ENCODE results near the gene BCL11B. TPM values are rescaled to one million over a fixed set of nuclear protein-coding genes. Genes with fewer than 3 reads are reported as not detected.

BCL11B gene
- total and polyA plus RNA-seq, 2 donors (not counting 1 experiment from before 2014, with no cell fraction given): 0.33 to 0.42 TPM

DNA sequence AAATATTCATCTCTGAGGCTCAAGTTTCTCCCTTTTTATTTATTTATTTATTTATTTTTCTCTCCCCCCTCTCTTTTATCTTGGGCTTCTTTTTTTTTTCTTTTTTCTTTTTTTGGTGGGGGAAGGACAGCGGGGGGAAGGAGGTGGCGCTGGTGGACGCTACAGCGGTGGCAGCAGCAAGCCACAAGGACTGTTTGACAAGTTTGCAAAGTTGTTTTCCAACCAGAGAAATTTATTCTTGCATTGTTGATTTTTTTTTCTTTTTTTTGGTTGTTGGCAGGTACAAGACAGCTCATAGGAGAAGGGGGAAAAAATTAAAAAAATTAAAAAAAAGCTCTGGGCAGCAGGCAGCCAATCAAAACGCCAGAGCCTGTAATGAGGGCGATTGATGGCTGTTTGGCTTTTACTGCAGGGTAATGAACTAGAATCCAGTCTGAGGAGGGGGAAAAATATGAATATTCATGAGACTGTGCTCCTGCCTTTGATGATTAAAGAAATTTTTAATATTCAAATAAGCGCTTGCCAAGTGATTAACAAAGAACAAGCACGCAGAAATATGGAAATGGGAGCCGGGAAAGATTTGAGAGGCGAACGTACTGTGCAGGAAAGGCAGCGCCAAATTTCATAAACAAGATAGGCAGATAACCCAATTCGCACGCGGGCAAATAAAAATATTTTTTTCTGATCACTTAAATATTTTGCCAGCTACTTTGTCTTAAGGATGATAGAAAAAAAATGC, 36.2 kb downstream of the BCL11B start:
- Histone ChIP-seq H3K9me3 (ENCODE audit: control extremely low read depth in 1 of 3, control insufficient read depth in 2 of 3, insufficient read depth in 1 of 3, low read length in 2 of 3) (peaks cover 0 to 59% (median 6%) of the 10 kb centered on the region in 3 donors), H3K79me2 (ENCODE audit: control insufficient read depth, insufficient read depth, low read length) (no peaks in the 10 kb centered on the region), H3K27me3 (replicated peaks in 1 of 4; ENCODE audit: control extremely low read depth in 1 of 4, control insufficient read depth in 3 of 4, insufficient read depth in 4 of 4, low read length in 3 of 4) (peaks cover 0 to 17% (median 2%) of the 10 kb centered on the region in 4 experiments), H3K4me2 (replicated peaks; ENCODE audit: low read depth, low read length, poor library complexity, severe bottlenecking) (no peak overlapping the region), H3K36me3 (replicated peaks in 1 of 2; ENCODE audit: control extremely low read depth in 1 of 2, control insufficient read depth in 1 of 2, extremely low read depth in 1 of 2, insufficient read depth in 2 of 2, low read length in 1 of 2) (no peaks in the 10 kb centered on the region), H2AFZ (ENCODE audit: insufficient read depth, low read depth, low read length, poor library complexity, severe bottlenecking) (no peak overlapping the region), H3K9ac (ENCODE audit: low read length) (no peak overlapping the region), H3K4me1 (ENCODE audit: control insufficient read depth in 2 of 2, insufficient read depth in 2 of 2, low read length in 2 of 2) (no peaks in the 10 kb centered on the region), H3K27ac (ENCODE audit: low read length in 2 of 2) (no peak overlapping the region), H4K20me1 (ENCODE audit: control insufficient read depth, insufficient read depth, low read length, poor library complexity, severe bottlenecking) (no peaks in the 10 kb centered on the region), H3K4me3 (ENCODE audit: control extremely low read depth in 1 of 5, extremely low read depth in 1 of 5, insufficient read depth in 1 of 5, low read depth in 2 of 5, low read length in 4 of 5) (no peak overlapping the region)
- no peak overlapping the region for H3K27ac Mint-ChIP-seq
- POLR2A ChIA-PET: no interaction called here
- 19% methylated on average over 8 of the region's 15 CpGs for WGBS (ENCODE audit: insufficient coverage)
- TF ChIP-seq CTCF (IDR thresholded peaks at IDR 0.05): no peak
- no peak for TF ChIP-seq EZH2 (IDR thresholded peaks at IDR 0.05; ENCODE audit: borderline replicate concordance, insufficient read depth, low read depth, low read length, poor library complexity, severe bottlenecking)
- ATAC-seq (ENCODE audit: low read depth) (no peak), DNase-seq (no peak)
- H3K4me1 Mint-ChIP-seq: no peaks in the 10 kb centered on the region
- H3K4me3 Mint-ChIP-seq: no peak overlapping the region
- CTCF ChIA-PET: no interaction called here
- H3K9me3 Mint-ChIP-seq (ENCODE audit: insufficient read depth): peaks cover 2% of the 10 kb centered on the region
- H3K27me3 Mint-ChIP-seq: peaks cover 14% of the 10 kb centered on the region
- intact Hi-C loops (cut with micrococcal nuclease): no loop called here

- Histone ChIP-seq H3K4me2 (replicated peaks; ENCODE audit: low read depth, low read length, poor library complexity, severe bottlenecking) (no peak overlapping the region), H3K79me2 (ENCODE audit: control insufficient read depth, insufficient read depth, low read length) (no peaks in the 10 kb centered on the region), H3K9ac (ENCODE audit: low read length) (no peak overlapping the region), H3K4me1 (ENCODE audit: control insufficient read depth in 2 of 2, insufficient read depth in 2 of 2, low read length in 2 of 2) (no peaks in the 10 kb centered on the region), H3K4me3 (ENCODE audit: control extremely low read depth in 1 of 5, extremely low read depth in 1 of 5, insufficient read depth in 1 of 5, low read depth in 2 of 5, low read length in 4 of 5) (no peak overlapping the region), H2AFZ (ENCODE audit: insufficient read depth, low read depth, low read length, poor library complexity, severe bottlenecking) (no peak overlapping the region), H3K36me3 (replicated peaks in 1 of 2; ENCODE audit: control extremely low read depth in 1 of 2, control insufficient read depth in 1 of 2, extremely low read depth in 1 of 2, insufficient read depth in 2 of 2, low read length in 1 of 2) (no peaks in the 10 kb centered on the region), H3K27me3 (replicated peaks in 1 of 4; ENCODE audit: control extremely low read depth in 1 of 4, control insufficient read depth in 3 of 4, insufficient read depth in 4 of 4, low read length in 3 of 4) (peaks cover 0 to 17% (median 2%) of the 10 kb centered on the region in 4 experiments), H3K9me3 (ENCODE audit: control extremely low read depth in 1 of 3, control insufficient read depth in 2 of 3, insufficient read depth in 1 of 3, low read length in 2 of 3) (peaks cover 0 to 64% (median 6%) of the 10 kb centered on the region in 3 donors), H4K20me1 (ENCODE audit: control insufficient read depth, insufficient read depth, low read length, poor library complexity, severe bottlenecking) (no peaks in the 10 kb centered on the region), H3K27ac (ENCODE audit: low read length in 2 of 2) (no peak overlapping the region)
- intact Hi-C loops (cut with micrococcal nuclease): no loop called here
- no peaks in the 10 kb centered on the region for H3K4me1 Mint-ChIP-seq
- no peak overlapping the region for H3K27ac Mint-ChIP-seq
- ATAC-seq (ENCODE audit: low read depth) (no peak), DNase-seq (no peak)
- POLR2A ChIA-PET: no interaction called here
- TF ChIP-seq EZH2 (IDR thresholded peaks at IDR 0.05; ENCODE audit: borderline replicate concordance, insufficient read depth, low read depth, low read length, poor library complexity, severe bottlenecking): no peak
- no peak for TF ChIP-seq CTCF (IDR thresholded peaks at IDR 0.05)
- CTCF ChIA-PET: no interaction called here
- H3K9me3 Mint-ChIP-seq (ENCODE audit: insufficient read depth): peaks cover 2% of the 10 kb centered on the region
- H3K4me3 Mint-ChIP-seq: no peak overlapping the region
- 13% methylated on average over 4 of the region's 19 CpGs for WGBS (ENCODE audit: insufficient coverage)
- H3K27me3 Mint-ChIP-seq: peaks cover 21% of the 10 kb centered on the region
Measured at GRCh38 chr14:99234961-99235571, 36.9 kb downstream of the BCL11B start.
